ENCODE measurements around the gene CPT1B. TPM values are rescaled to one million over a fixed set of nuclear protein-coding genes. Genes with fewer than 3 reads are reported as not detected.

The CPT1B gene
- total RNA-seq, 1 donor from 2014 or later, result 370 TPM

Other genes starting within 250 kb of the CPT1B start
- 42.4 TPM for gene PPP6R2, start 235.1 kb downstream of the CPT1B start, total RNA-seq
- gene SBF1, start 103.4 kb downstream of the CPT1B start, total RNA-seq, result 47.7 TPM
- gene ADM2, start 96.9 kb downstream of the CPT1B start, total RNA-seq, result not detected
- gene MIOX, start 91.6 kb downstream of the CPT1B start, total RNA-seq, result not detected
- 24.9 TPM for gene LMF2, start 70.7 kb downstream of the CPT1B start, total RNA-seq
- gene NCAPH2, start 70.2 kb downstream of the CPT1B start, total RNA-seq, result 26.7 TPM
- gene SCO2, start 52.8 kb downstream of the CPT1B start, total RNA-seq, result not detected
- 15.5 TPM for gene TYMP, start 48.4 kb downstream of the CPT1B start, total RNA-seq
- gene KLHDC7B, start 32.5 kb downstream of the CPT1B start, total RNA-seq, result not detected
- not detected for gene SYCE3, start 15.5 kb downstream of the CPT1B start, total RNA-seq
- gene CHKB, start 4.4 kb upstream of the CPT1B start, total RNA-seq, result 37.8 TPM
- 0.57 TPM for gene MAPK8IP2, start 22.4 kb upstream of the CPT1B start, total RNA-seq
- gene ARSA, start 49.7 kb upstream of the CPT1B start, total RNA-seq, result 21.3 TPM
- 22.2 TPM for gene SHANK3, start 94.4 kb upstream of the CPT1B start, total RNA-seq
- gene ACR, start 159.8 kb upstream of the CPT1B start, total RNA-seq, result 0.27 TPM
- gene RABL2B, start 205.2 kb upstream of the CPT1B start, total RNA-seq, result 6.8 TPM